Measurements from ENCODE around the gene ARHGAP26.

DNA sequence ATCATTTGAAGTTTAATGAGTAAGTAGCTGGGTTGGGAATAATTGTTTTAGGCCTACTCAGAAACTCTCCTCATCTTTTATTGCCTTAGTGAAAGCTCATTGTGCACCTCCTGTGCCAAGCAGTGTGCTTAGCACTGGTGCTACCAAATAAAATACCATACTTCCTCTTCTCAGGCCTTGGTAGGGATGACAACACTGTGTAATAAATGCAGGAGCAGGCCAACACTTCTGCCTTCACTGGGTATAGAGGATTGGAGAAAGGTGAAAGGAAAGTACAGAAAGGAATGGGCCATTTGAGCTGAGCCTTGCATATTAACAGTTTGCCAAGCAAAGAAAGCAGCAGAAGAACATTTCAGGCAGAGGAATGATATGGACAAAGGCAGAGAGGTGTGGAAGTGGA is 347.6 kb downstream of the ARHGAP26 start:
- TF ChIP-seq, protein P1, sequence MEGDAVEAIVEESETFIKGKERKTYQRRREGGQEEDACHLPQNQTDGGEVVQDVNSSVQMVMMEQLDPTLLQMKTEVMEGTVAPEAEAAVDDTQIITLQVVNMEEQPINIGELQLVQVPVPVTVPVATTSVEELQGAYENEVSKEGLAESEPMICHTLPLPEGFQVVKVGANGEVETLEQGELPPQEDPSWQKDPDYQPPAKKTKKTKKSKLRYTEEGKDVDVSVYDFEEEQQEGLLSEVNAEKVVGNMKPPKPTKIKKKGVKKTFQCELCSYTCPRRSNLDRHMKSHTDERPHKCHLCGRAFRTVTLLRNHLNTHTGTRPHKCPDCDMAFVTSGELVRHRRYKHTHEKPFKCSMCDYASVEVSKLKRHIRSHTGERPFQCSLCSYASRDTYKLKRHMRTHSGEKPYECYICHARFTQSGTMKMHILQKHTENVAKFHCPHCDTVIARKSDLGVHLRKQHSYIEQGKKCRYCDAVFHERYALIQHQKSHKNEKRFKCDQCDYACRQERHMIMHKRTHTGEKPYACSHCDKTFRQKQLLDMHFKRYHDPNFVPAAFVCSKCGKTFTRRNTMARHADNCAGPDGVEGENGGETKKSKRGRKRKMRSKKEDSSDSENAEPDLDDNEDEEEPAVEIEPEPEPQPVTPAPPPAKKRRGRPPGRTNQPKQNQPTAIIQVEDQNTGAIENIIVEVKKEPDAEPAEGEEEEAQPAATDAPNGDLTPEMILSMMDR (optimal IDR thresholded peaks at IDR 0.05 in 1 of 3, IDR thresholded peaks at IDR 0.05 in 1 of 3, conservative IDR thresholded peaks at IDR 0.05 in 1 of 3; ENCODE audit: extremely low read depth in 1 of 3, insufficient read depth in 2 of 3, low read length in 3 of 3): no peak
- TF ChIP-seq EZH2 (IDR thresholded peaks at IDR 0.05; ENCODE audit: low read length): no peak

Data from keratinocyte (primary cell).